Measurements from ENCODE around the gene SLC30A7.
A peak's percentile ranks its signal among the peaks of the same experiment; 100 is the strongest.
"Not testable (repeated sequence)": the region's sequence is repeated elsewhere in the genome, so short reads cannot be mapped to it uniquely, and the experiment has no call there.

SLC30A7 gene

DNA sequence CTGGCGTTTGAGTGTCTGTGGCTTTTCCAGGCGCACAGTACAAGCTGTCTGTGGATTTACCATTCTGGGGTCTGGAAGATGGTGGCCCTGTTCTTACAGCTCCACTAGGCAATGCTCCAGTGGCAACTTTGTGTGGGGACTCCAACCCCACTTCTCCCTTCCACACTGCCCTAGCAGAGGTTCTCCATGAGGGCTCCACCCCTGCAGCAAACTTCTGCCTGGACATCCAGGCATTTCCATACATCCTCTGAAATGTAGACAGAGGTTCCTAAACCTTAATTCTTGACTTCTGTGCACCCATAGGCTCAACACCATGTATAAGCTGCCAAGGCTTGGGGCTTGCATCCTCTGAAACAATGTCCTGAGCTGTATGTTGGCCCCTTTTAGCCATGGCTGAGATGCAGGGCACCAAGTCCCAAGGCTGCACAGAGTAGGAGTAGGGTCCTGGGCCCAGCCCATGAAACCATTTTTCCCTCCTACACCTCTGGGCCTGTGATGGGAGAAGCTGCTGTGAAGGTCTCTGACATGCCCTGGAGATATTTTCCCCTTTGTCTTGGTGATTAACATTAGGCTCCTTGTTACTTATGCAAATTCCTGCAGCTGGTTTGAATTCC is 5.9 kb upstream of the SLC30A7 start:
- DNase-seq (ENCODE audit: low read depth): not testable (repeated sequence)

- DNase-seq (ENCODE audit: low read depth): no peak
Observed at GRCh38 chr1:100891380-100891779, 4.5 kb upstream of the SLC30A7 start.

DNA sequence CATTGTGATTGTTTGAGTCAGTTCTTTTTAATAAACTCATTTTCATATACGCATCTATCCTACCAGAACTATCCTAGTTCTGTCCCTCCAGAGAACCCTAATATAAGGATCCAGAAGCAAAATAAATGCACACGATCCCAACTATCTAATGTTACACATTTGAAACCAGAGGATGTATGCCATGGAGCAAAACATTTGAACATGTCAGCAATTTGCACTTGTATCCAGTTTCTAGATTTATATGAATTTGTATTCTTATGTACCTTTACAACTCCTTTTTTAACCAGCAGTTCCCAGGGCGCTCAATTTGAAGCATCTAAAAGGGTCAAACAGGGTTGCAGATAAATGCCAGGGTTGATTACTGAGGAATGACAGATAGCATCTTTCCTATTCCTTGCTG is 3.3 kb upstream of the SLC30A7 start:
- DNase-seq (ENCODE audit: low read depth): no peak

DNA sequence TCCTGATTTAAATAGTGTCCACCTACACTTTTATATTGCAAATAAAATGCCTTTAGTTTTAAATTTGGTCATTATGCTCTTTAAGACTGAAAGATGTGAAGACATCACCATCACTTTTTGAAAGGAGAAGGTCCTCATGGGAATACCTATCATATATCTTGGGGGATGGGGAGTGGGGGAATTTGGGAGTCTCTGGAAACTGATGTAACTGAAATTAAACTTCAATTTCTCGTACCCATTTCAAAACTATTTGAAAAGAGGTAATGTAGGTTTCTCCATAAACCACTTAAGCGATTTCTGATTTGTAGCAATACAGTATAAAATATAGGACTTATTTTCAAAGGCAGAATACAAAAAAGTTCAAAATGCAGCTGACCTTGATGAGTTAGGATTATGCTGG is 2.2 kb upstream of the SLC30A7 start:
- DNase-seq (ENCODE audit: low read depth): no peak

- DNase-seq (ENCODE audit: low read depth): peak; percentile 66
Observed at GRCh38 chr1:100894603-100895539, 1.0 kb upstream of the SLC30A7 start, which contains the start of gene EXTL2. EXTL2 (minus strand) TSS chr1:100894842; CDS start chr1:100888757, 6,085 bp downstream.

- peak; percentile 43 for DNase-seq (ENCODE audit: low read depth)
Observed at GRCh38 chr1:100896481-100896982, 642 bp downstream of the SLC30A7 start.

- DNase-seq (ENCODE audit: low read depth): no peak
Observed at GRCh38 chr1:100902365-100902764, 6.5 kb downstream of the SLC30A7 start.

GRCh38 chr1:100903777-100904176 is 7.9 kb downstream of the SLC30A7 start:
- DNase-seq (ENCODE audit: low read depth): no peak

DNA sequence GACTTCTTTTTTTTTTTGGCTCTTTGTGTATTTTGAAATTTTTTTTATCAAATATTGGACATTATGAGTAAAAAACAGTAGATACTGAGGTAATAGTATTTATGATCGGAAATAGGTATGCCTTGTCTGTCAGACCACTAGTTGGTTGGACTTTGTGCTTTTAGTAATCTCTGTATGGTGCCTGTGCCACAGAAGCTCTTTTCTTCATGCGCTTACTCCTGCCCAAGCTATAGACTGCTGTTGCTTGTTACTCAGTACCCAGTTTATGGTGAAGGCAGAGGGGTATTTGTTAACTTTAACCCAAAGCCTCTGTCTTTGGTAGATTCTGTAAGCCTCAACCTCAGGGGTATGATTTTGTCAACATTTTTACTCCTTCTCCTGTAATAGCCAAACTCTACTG is 8.6 kb downstream of the SLC30A7 start:
- DNase-seq (ENCODE audit: low read depth): no peak

DNA sequence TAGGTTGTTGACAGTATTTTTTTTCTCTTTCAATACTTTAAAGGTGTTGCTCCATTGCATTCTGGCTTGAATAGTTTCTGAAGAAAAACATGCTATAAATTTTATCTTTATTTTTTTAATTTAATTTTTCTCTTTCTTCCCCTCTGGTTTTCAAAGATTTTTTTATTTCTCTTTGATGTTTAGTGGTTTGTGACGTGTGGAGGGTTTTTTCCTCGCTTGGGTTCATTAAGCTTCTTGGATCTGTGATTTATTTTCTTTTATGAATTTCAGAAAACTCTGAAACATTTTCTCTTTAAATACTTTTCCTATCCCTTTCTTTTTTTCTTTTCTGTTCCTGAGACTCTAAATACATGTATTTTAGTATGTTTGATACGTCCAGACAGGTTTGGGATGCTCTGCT is 9.3 kb downstream of the SLC30A7 start:
- no peak for DNase-seq (ENCODE audit: low read depth)

- DNase-seq (ENCODE audit: low read depth): no peak
Observed at GRCh38 chr1:100907887-100908286, 12.0 kb downstream of the SLC30A7 start.

DNA sequence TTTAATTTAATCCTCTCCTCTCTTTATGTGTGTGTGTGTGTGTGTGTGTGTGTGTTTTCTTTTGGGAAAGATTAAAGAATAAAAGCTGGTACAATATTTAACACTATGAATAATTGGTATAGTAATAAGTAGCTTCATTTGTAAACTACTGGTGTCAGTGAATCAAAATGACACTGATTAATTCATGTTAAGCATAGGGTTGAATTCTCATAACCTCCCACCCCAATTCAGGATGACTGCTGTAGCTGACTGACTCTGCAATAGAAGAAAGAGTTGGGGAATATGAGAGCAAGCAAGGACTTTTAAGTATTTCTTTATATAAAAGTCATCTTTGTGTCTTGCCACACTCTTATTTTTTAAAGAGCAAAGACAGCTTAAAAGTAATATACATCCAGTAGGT is 13.1 kb downstream of the SLC30A7 start:
- no peak for DNase-seq (ENCODE audit: low read depth)

- DNase-seq (ENCODE audit: low read depth): no peak
Observed at GRCh38 chr1:100912019-100912418, 16.1 kb downstream of the SLC30A7 start.

DNA sequence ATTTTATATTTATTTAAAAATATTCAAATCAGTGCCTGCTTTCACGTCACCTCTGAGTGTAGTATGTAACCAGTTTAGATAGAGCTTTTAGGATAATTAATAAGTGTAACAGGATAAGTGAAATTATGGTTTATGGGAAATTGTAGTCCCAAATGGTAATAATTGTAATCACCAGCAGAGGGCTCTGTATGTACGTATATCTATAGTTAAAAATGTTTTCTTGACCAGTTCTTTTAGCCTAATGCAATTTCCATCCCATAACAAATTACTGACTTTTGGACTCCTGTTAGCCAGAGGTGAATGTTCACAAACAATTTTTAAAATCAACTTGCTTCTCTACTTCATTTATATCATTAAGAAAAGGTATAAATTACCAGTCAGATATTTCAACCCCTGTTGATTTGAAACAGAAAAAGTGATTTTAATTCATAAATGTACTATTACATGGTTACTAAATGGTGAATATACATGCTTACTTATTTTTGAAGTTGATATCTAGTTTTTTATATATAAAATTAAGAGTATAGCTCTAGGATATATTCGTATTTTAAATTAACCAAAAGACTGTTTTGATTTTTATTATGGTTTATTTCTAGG is 25.3 kb downstream of the SLC30A7 start:
- peak; percentile 39 for DNase-seq (ENCODE audit: low read depth)

GRCh38 chr1:100924212-100924611 is 28.3 kb downstream of the SLC30A7 start:
- no peak for DNase-seq (ENCODE audit: low read depth)

DNA sequence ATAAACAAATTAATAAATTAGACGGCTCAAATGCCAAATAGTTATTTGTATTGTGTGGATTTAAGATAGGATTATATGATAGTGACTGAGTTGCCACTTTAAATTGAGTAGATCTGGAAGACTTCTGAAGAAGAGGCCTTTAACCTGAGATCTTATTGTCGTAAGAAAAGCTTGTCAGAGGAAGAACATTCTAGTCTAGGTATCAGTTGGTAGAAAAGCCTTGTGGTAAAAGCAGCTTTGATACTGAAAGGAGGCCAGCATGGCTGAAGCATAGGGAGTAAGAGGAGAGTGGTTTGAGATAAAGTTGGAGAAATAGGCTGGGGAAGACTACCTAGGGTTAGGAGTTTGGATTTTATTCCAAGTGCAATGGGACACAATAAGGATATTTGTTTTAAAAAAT is 29.1 kb downstream of the SLC30A7 start:
- DNase-seq (ENCODE audit: low read depth): no peak

- no peak for DNase-seq (ENCODE audit: low read depth)
Observed at GRCh38 chr1:100926240-100926639, 30.4 kb downstream of the SLC30A7 start.

- no peak for DNase-seq (ENCODE audit: low read depth)
Observed at GRCh38 chr1:100927276-100927675, 31.4 kb downstream of the SLC30A7 start.

- no peak for DNase-seq (ENCODE audit: low read depth)
Observed at GRCh38 chr1:100928128-100928527, 32.2 kb downstream of the SLC30A7 start.

- no peak for DNase-seq (ENCODE audit: low read depth)
Observed at GRCh38 chr1:100930494-100930893, 34.6 kb downstream of the SLC30A7 start.

DNA sequence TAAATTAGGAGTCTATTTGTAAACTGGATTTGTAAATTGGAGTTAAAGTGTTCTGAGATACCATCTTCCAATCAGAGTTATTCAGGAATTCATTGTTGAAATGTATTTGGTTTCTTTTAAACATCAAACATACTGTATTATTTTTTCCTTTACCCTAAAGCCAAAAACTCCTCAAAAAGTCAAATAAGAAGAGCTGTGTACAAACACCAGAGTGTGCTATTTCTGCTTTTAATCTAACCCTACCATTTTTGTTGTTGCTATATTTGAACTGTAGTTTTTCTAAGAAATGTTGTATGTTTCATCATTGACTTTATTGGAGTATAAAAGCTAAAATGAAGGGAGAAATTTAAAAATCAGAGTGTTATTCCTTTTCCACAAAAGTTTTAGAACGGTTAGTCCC is 35.8 kb downstream of the SLC30A7 start:
- DNase-seq (ENCODE audit: low read depth): peak; percentile 8

GRCh38 chr1:100933555-100933954 is 37.7 kb downstream of the SLC30A7 start:
- not testable (repeated sequence) for DNase-seq (ENCODE audit: low read depth)
